IMR-90 (cell line): ENCODE results near the gene ZBED1.

Source experiments
- BHLHE40 ChIP-seq: fragments of 150-350 bp; IDR thresholded peaks from 2 replicates; pipeline ENCODE4 v1.6.1; 2016; ENCODE audit warnings: mild to moderate bottlenecking, low read depth, low read length
- CHD1 ChIP-seq: IDR thresholded peaks from 2 replicates; pipeline ENCODE4 v1.6.1; 2012; ENCODE audit warnings: low read depth, low read length, improper control_type of control experiment
- FOS ChIP-seq: fragments of 150-350 bp; IDR thresholded peaks from 2 replicates; pipeline ENCODE4 v1.6.1; 2016; ENCODE audit warnings: low read depth, low read length
- MAFK ChIP-seq: IDR thresholded peaks from 2 replicates; pipeline ENCODE4 v1.6.1; 2012; ENCODE audit warnings: low read depth, low read length, improper control_type of control experiment
- MAZ ChIP-seq: IDR thresholded peaks from 2 replicates; pipeline ENCODE4 v1.6.1; 2012; ENCODE audit warnings: low read depth, mild to moderate bottlenecking, low read length, improper control_type of control experiment, moderate library complexity, borderline replicate concordance
- POLR2A ChIP-seq: IDR thresholded peaks from 2 replicates; pipeline ENCODE4 v1.6.1; 2012; ENCODE audit warnings: mild to moderate bottlenecking, low read depth, low read length
- RAD21 ChIP-seq: IDR thresholded peaks from 2 replicates; pipeline ENCODE4 v1.6.1; 2012; ENCODE audit warnings: low read length, improper control_type of control experiment
- RCOR1 ChIP-seq: IDR thresholded peaks from 2 replicates; pipeline ENCODE4 v1.6.1; 2012; ENCODE audit warnings: mild to moderate bottlenecking, low read length, improper control_type of control experiment; ENCODE audit not compliant: insufficient replicate concordance
- RFX5 ChIP-seq: IDR thresholded peaks from 2 replicates; pipeline ENCODE4 v1.8.0; 2012; ENCODE audit warnings: low read depth, mild to moderate bottlenecking, low read length, moderate library complexity
- SMC3 ChIP-seq: fragments of 150-350 bp; IDR thresholded peaks from 2 replicates; pipeline ENCODE4 v1.6.1; 2016; ENCODE audit warnings: low read depth, mild to moderate bottlenecking, antibody characterized with exemption, low read length, moderate library complexity
- TF ChIP-seq, protein P1 (sequence below): fragments of 150-350 bp; IDR thresholded peaks from 2 replicates; pipeline ENCODE4 v1.6.1; 2016; ENCODE audit warnings: low read depth, mild to moderate bottlenecking, low read length, moderate library complexity, borderline replicate concordance
- TF ChIP-seq, protein P2 (sequence below): fragments of 150-350 bp; IDR thresholded peaks from 2 replicates; pipeline ENCODE4 v1.6.1; 2017; ENCODE audit warnings: mild to moderate bottlenecking, antibody characterized with exemption, low read length, low read depth
- TF ChIP-seq, protein P3 (sequence below): conservative IDR thresholded peaks from 2 replicates; pipeline ENCODE4 v1.5.1; 2012; ENCODE audit warnings: mild to moderate bottlenecking, low read depth, low read length, improper control_type of control experiment

DNA sequence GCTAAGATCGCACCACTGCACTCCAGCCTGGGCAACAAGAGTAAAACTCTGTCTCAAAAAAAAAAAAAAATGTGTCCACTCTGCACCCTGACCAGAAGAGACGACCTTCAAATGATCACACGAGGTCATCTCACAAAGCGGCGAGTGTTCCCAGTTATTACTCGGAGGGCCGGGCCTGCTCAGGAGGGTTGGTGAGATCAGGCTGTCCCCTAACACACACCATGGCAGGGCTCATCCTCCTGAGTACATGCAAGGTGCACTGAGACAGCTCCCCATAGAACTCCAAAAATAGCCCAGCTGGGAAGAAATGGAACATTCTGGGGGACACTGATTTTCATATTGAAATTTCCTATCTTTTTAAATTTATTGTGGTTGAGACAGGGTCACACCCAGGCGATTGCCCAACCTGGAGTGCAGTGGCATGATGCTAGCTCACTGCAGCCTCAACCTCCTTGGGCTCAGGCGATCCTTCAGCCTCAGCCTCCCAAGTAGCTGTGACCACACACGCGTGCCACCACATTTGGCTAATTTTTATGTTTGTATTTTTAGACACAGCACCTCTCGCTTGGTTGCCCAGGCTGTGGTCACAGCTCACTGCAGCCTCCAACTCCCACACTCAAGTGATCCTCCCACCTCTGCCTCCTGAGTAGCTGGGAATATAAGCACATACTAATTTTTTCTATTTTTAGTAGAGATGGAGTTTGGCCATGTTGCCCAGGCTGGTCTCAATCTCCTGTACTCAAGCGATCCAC, 51.5 kb downstream of the ZBED1 start:
- no peak for TF ChIP-seq FOS
- TF ChIP-seq, protein P1, sequence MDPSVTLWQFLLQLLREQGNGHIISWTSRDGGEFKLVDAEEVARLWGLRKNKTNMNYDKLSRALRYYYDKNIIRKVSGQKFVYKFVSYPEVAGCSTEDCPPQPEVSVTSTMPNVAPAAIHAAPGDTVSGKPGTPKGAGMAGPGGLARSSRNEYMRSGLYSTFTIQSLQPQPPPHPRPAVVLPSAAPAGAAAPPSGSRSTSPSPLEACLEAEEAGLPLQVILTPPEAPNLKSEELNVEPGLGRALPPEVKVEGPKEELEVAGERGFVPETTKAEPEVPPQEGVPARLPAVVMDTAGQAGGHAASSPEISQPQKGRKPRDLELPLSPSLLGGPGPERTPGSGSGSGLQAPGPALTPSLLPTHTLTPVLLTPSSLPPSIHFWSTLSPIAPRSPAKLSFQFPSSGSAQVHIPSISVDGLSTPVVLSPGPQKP: no peak
- TF ChIP-seq, protein P2, sequence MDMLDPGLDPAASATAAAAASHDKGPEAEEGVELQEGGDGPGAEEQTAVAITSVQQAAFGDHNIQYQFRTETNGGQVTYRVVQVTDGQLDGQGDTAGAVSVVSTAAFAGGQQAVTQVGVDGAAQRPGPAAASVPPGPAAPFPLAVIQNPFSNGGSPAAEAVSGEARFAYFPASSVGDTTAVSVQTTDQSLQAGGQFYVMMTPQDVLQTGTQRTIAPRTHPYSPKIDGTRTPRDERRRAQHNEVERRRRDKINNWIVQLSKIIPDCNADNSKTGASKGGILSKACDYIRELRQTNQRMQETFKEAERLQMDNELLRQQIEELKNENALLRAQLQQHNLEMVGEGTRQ: no peak
- TF ChIP-seq MAZ: no peak
- no peak for TF ChIP-seq RCOR1
- TF ChIP-seq CHD1: no peak
- no peak for TF ChIP-seq BHLHE40
- TF ChIP-seq POLR2A: no peak
- TF ChIP-seq, protein P3, sequence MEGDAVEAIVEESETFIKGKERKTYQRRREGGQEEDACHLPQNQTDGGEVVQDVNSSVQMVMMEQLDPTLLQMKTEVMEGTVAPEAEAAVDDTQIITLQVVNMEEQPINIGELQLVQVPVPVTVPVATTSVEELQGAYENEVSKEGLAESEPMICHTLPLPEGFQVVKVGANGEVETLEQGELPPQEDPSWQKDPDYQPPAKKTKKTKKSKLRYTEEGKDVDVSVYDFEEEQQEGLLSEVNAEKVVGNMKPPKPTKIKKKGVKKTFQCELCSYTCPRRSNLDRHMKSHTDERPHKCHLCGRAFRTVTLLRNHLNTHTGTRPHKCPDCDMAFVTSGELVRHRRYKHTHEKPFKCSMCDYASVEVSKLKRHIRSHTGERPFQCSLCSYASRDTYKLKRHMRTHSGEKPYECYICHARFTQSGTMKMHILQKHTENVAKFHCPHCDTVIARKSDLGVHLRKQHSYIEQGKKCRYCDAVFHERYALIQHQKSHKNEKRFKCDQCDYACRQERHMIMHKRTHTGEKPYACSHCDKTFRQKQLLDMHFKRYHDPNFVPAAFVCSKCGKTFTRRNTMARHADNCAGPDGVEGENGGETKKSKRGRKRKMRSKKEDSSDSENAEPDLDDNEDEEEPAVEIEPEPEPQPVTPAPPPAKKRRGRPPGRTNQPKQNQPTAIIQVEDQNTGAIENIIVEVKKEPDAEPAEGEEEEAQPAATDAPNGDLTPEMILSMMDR: no peak
- no peak for TF ChIP-seq SMC3
- no peak for TF ChIP-seq RAD21
- TF ChIP-seq RFX5: no peak
- no peak for TF ChIP-seq MAFK
